Neural progenitor cell (in vitro differentiated cells): Measurements from ENCODE around the gene SPAG9. TPM values are rescaled to one million over a fixed set of nuclear protein-coding genes. Genes with fewer than 3 reads are reported as not detected.

Experiments used
- DNase-seq: peaks from one replicate; pipeline ENCODE4 v3.0.0-alpha.2; 2016; ENCODE audit warnings: low spot score
- H2AFZ ChIP-seq: fragments of 200-600 bp; sonication (generic); replicated peaks from 2 replicates; pipeline ENCODE4 v1.6.1; 2016; ENCODE audit warnings: antibody characterized with exemption
- H3F3A ChIP-seq: fragments of 200-600 bp; sonication (generic); 2 replicates; pipeline ENCODE4 v1.6.1; 2016; ENCODE audit warnings: antibody characterized with exemption, low read depth
- H3K27ac ChIP-seq: fragments of 200-600 bp; sonication (generic); 2 replicates; pipeline ENCODE4 v1.5.1; 2016; ENCODE audit warnings: mild to moderate bottlenecking
- H3K27me3 ChIP-seq: fragments of 200-600 bp; sonication (generic); 2 replicates; pipeline ENCODE4 v1.6.1; 2016; ENCODE audit warnings: mild to moderate bottlenecking, moderate library complexity
- H3K36me3 ChIP-seq: fragments of 200-600 bp; sonication (generic); 2 replicates; pipeline ENCODE4 v1.5.1; 2016
- H3K4me1 ChIP-seq: fragments of 200-600 bp; sonication (generic); 2 replicates; pipeline ENCODE4 v1.6.1; 2016; ENCODE audit warnings: mixed run types
- H3K4me2 ChIP-seq: fragments of 200-600 bp; sonication (generic); 2 replicates; pipeline ENCODE4 v1.6.1; 2016
- H3K4me3 ChIP-seq: fragments of 200-600 bp; sonication (generic); 2 replicates; pipeline ENCODE4 v1.5.1; 2016
- H3K79me2 ChIP-seq: fragments of 200-600 bp; sonication (generic); 2 replicates; pipeline ENCODE4 v1.6.1; 2016; ENCODE audit warnings: low read depth
- H3K9ac ChIP-seq: fragments of 200-600 bp; sonication (generic); 2 replicates; pipeline ENCODE4 v1.6.1; 2016
- H3K9me3 ChIP-seq: fragments of 200-600 bp; sonication (generic); 2 replicates; pipeline ENCODE4 v1.5.1; 2016; ENCODE audit warnings: low read depth
- H4K20me1 ChIP-seq: fragments of 200-600 bp; sonication (generic); 2 replicates; pipeline ENCODE4 v1.6.1; 2016; ENCODE audit warnings: low read depth
- H3K27ac Mint-ChIP-seq: 3 replicates; pipeline ENCODE4 v1.8.0; 2021; ENCODE audit warnings: mixed read lengths
- H3K27me3 Mint-ChIP-seq: 2 replicates; pipeline ENCODE4 v1.8.0; 2022; ENCODE audit warnings: low read depth, mild to moderate bottlenecking, inconsistent platforms, moderate library complexity, mixed read lengths; ENCODE audit not compliant: insufficient read depth
- H3K36me3 Mint-ChIP-seq: 3 replicates; pipeline ENCODE4 v1.8.0; 2021; ENCODE audit warnings: mixed read lengths
- H3K4me1 Mint-ChIP-seq: 3 replicates; pipeline ENCODE4 v1.8.0; 2021; ENCODE audit warnings: mixed read lengths
- H3K4me3 Mint-ChIP-seq: 3 replicates; pipeline ENCODE4 v1.8.0; 2021; ENCODE audit warnings: mild to moderate bottlenecking, moderate library complexity, mixed read lengths
- H3K9me3 Mint-ChIP-seq: 3 replicates; pipeline ENCODE4 v1.8.0; 2020; ENCODE audit warnings: mixed read lengths
- EZH2 ChIP-seq: fragments of 200-600 bp; sonication (generic); IDR thresholded peaks from 2 replicates; pipeline ENCODE4 v1.6.1; 2017; ENCODE audit warnings: antibody characterized with exemption, mild to moderate bottlenecking, moderate library complexity
- EZH2phosphoT487 ChIP-seq: fragments of 200-600 bp; sonication (generic); IDR thresholded peaks from 2 replicates; pipeline ENCODE4 v1.6.1; 2017; ENCODE audit warnings: antibody characterized with exemption
- total RNA-seq: library from RNA; depleted of rRNA; stranded (reverse); fragments of >200 nt; gene quantifications from 2 replicates; pipeline ENCODE4 v1.2.3, GENCODE V29; 2015; ENCODE audit warnings: low replicate concordance
- TF ChIP-seq, protein P1 (sequence below): fragments of 200-600 bp; sonication (generic); IDR thresholded peaks from 2 replicates; pipeline ENCODE4 v1.5.1; 2017; ENCODE audit warnings: antibody characterized with exemption, mild to moderate bottlenecking

SPAG9 gene
- total RNA-seq, 1 donor from 2014 or later: 99.5 TPM

GRCh38 chr17:51017270-51017669 is 103.4 kb downstream of the SPAG9 start:
- no peak overlapping the region for H3K4me2 ChIP-seq
- H3K4me3 ChIP-seq: no peak overlapping the region
- Mint-ChIP-seq H3K4me3 (no peak overlapping the region), H3K27ac (no peak overlapping the region), H3K4me1 (no peaks in the 10 kb centered on the region), H3K9me3 (no peaks in the 10 kb centered on the region), H3K27me3 (no peaks in the 10 kb centered on the region), H3K36me3 (peaks cover 18% of the 10 kb centered on the region)
- H3K9ac ChIP-seq: no peak overlapping the region
- H3K36me3 ChIP-seq: peaks cover 30% of the 10 kb centered on the region
- H2AFZ ChIP-seq: no peak overlapping the region
- no peaks in the 10 kb centered on the region for H3K27me3 ChIP-seq
- no peak for DNase-seq
- TF ChIP-seq, protein P1, sequence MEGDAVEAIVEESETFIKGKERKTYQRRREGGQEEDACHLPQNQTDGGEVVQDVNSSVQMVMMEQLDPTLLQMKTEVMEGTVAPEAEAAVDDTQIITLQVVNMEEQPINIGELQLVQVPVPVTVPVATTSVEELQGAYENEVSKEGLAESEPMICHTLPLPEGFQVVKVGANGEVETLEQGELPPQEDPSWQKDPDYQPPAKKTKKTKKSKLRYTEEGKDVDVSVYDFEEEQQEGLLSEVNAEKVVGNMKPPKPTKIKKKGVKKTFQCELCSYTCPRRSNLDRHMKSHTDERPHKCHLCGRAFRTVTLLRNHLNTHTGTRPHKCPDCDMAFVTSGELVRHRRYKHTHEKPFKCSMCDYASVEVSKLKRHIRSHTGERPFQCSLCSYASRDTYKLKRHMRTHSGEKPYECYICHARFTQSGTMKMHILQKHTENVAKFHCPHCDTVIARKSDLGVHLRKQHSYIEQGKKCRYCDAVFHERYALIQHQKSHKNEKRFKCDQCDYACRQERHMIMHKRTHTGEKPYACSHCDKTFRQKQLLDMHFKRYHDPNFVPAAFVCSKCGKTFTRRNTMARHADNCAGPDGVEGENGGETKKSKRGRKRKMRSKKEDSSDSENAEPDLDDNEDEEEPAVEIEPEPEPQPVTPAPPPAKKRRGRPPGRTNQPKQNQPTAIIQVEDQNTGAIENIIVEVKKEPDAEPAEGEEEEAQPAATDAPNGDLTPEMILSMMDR: no peak
- no peak for TF ChIP-seq EZH2phosphoT487
- no peak for TF ChIP-seq EZH2
- no peak overlapping the region for H3K27ac ChIP-seq
- H3F3A ChIP-seq: peaks cover 17% of the 10 kb centered on the region
- peaks cover 4% of the 10 kb centered on the region for H4K20me1 ChIP-seq
- H3K4me1 ChIP-seq: peaks cover 8% of the 10 kb centered on the region
- no peaks in the 10 kb centered on the region for H3K9me3 ChIP-seq
- H3K79me2 ChIP-seq: no peaks in the 10 kb centered on the region

GRCh38 chr17:51016099-51016498 is 104.6 kb downstream of the SPAG9 start:
- Histone ChIP-seq H3K27ac (no peak overlapping the region), H2AFZ (no peak overlapping the region), H3K79me2 (no peaks in the 10 kb centered on the region), H3K9me3 (no peaks in the 10 kb centered on the region), H3K4me1 (peaks cover 6% of the 10 kb centered on the region), H4K20me1 (peaks cover 4% of the 10 kb centered on the region), H3K9ac (no peak overlapping the region), H3K36me3 (peaks cover 30% of the 10 kb centered on the region), H3K4me2 (no peak overlapping the region), H3K27me3 (no peaks in the 10 kb centered on the region), H3F3A (peaks cover 23% of the 10 kb centered on the region), H3K4me3 (no peak overlapping the region)
- Mint-ChIP-seq H3K9me3 (no peaks in the 10 kb centered on the region), H3K4me3 (no peak overlapping the region), H3K27ac (no peak overlapping the region), H3K36me3 (peaks cover 18% of the 10 kb centered on the region), H3K27me3 (no peaks in the 10 kb centered on the region), H3K4me1 (no peaks in the 10 kb centered on the region)
- TF ChIP-seq EZH2 (no peak), EZH2phosphoT487 (no peak)
- TF ChIP-seq, protein P1: no peak
- DNase-seq: no peak

GRCh38 chr17:51015145-51015558 is 105.5 kb downstream of the SPAG9 start:
- Mint-ChIP-seq H3K27me3 (no peaks in the 10 kb centered on the region), H3K4me1 (no peaks in the 10 kb centered on the region), H3K27ac (no peak overlapping the region), H3K9me3 (no peaks in the 10 kb centered on the region), H3K4me3 (no peak overlapping the region), H3K36me3 (peaks cover 15% of the 10 kb centered on the region)
- peaks cover 4% of the 10 kb centered on the region for H4K20me1 ChIP-seq
- H3F3A ChIP-seq: peaks cover 27% of the 10 kb centered on the region
- H3K4me3 ChIP-seq: no peak overlapping the region
- no peak for TF ChIP-seq EZH2phosphoT487
- TF ChIP-seq, protein P1: no peak
- TF ChIP-seq EZH2: no peak
- no peak overlapping the region for H3K4me2 ChIP-seq
- no peak overlapping the region for H3K27ac ChIP-seq
- H3K36me3 ChIP-seq: peaks cover 21% of the 10 kb centered on the region
- no peaks in the 10 kb centered on the region for H3K4me1 ChIP-seq
- no peak overlapping the region for H3K9ac ChIP-seq
- H3K9me3 ChIP-seq: no peaks in the 10 kb centered on the region
- H2AFZ ChIP-seq: no peak overlapping the region
- H3K27me3 ChIP-seq: no peaks in the 10 kb centered on the region
- no peak for DNase-seq
- H3K79me2 ChIP-seq: no peaks in the 10 kb centered on the region
